SU-DHL-6 (cell line): ENCODE data around the gene DNAAF1.

Experiments
- H2AFZ ChIP-seq: fragments of 200-600 bp; sonication (generic); 2 replicates; pipeline ENCODE4 v1.6.1; 2014; ENCODE audit warnings: low read depth, mild to moderate bottlenecking, moderate library complexity, mixed read lengths, antibody characterized with exemption, low read length; ENCODE audit not compliant: severe bottlenecking
- H3F3A ChIP-seq: fragments of 200-600 bp; shearing (Covaris generic); 2 replicates; pipeline ENCODE4 v1.6.0; 2016; ENCODE audit warnings: antibody characterized with exemption, mild to moderate bottlenecking; ENCODE audit not compliant: insufficient read depth
- H3K27ac ChIP-seq: fragments of 200-600 bp; sonication (generic); 2 replicates; pipeline ENCODE4 v1.5.1; 2016; ENCODE audit warnings: low read depth, mild to moderate bottlenecking, low read length, moderate library complexity, mixed read lengths
- H3K27me3 ChIP-seq: fragments of 200-600 bp; sonication (generic), shearing (Covaris generic); 2 replicates; pipeline ENCODE4 v1.6.0; 2014; ENCODE audit warnings: mild to moderate bottlenecking, low read length
- H3K36me3 ChIP-seq: fragments of 200-600 bp; sonication (generic); 2 replicates; pipeline ENCODE4 v1.6.1; 2014; ENCODE audit warnings: mild to moderate bottlenecking, low read length, mixed read lengths
- H3K4me2 ChIP-seq: fragments of 300-600, 200-600 bp; shearing (Covaris generic), sonication (generic); 2 replicates; pipeline ENCODE4 v1.6.0; 2014; ENCODE audit warnings: low read length, low read depth, mild to moderate bottlenecking; ENCODE audit not compliant: poor library complexity, severe bottlenecking
- H3K4me3 ChIP-seq: fragments of 200-600 bp; sonication (generic); 2 replicates; pipeline ENCODE4 v1.5.1; 2014; ENCODE audit warnings: antibody characterized with exemption, low read length, mild to moderate bottlenecking, mixed read lengths; ENCODE audit not compliant: insufficient read depth, poor library complexity, severe bottlenecking
- H3K79me2 ChIP-seq: fragments of 200-600 bp; sonication (generic); 2 replicates; pipeline ENCODE4 v1.6.1; 2014; ENCODE audit warnings: mild to moderate bottlenecking, low read length, moderate library complexity; ENCODE audit not compliant: insufficient read depth
- H3K9ac ChIP-seq: fragments of 200-600 bp; sonication (generic); 2 replicates; pipeline ENCODE4 v1.7.0; 2014; ENCODE audit warnings: mild to moderate bottlenecking, low read length
- H3K9me2 ChIP-seq: fragments of 200-600 bp; sonication (generic); replicated peaks from 2 replicates; pipeline ENCODE4 v1.6.1; 2014; ENCODE audit warnings: low read length; ENCODE audit not compliant: insufficient read depth
- H3K9me3 ChIP-seq: fragments of 200-600 bp; sonication (generic); 2 replicates; pipeline ENCODE4 v1.6.1; 2014; ENCODE audit warnings: low read length, mixed read lengths; ENCODE audit not compliant: insufficient read depth
- H4K20me1 ChIP-seq: fragments of 200-600 bp; sonication (generic); 2 replicates; pipeline ENCODE4 v1.6.1; 2014; ENCODE audit warnings: low read depth, mild to moderate bottlenecking, antibody characterized with exemption, low read length, moderate library complexity, mixed read lengths
- CTCF ChIP-seq: fragments of 200-600 bp; sonication (generic); IDR thresholded peaks from one replicate; pipeline ENCODE4 v1.5.1; 2017; ENCODE audit warnings: antibody characterized with exemption, mild to moderate bottlenecking, low read length, moderate library complexity; ENCODE audit not compliant: insufficient read depth, poor library complexity, severe bottlenecking
- EZH2phosphoT487 ChIP-seq: fragments of 200-600 bp; sonication (generic), shearing (Covaris generic); conservative IDR thresholded peaks from 2 replicates; pipeline ENCODE4 v1.6.1; 2018; ENCODE audit warnings: mild to moderate bottlenecking, antibody characterized with exemption, low read length, moderate library complexity, mixed read lengths

DNAAF1 gene

GRCh38 chr16:84178892-84179611 lies 33.9 kb downstream of the DNAAF1 start:
- Histone ChIP-seq H3K27me3 (no peaks in the 10 kb centered on the region), H3K79me2 (no peaks in the 10 kb centered on the region), H3K27ac (no peak overlapping the region), H3F3A (no peaks in the 10 kb centered on the region), H3K9me3 (no peaks in the 10 kb centered on the region), H3K4me3 (no peak overlapping the region), H4K20me1 (no peaks in the 10 kb centered on the region), H3K9me2 (no peaks in the 10 kb centered on the region), H3K36me3 (no peaks in the 10 kb centered on the region), H3K4me2 (no peak overlapping the region), H3K9ac (no peak overlapping the region), H2AFZ (no peak overlapping the region)
- TF ChIP-seq EZH2phosphoT487, result no peak
- TF ChIP-seq CTCF, result no peak

DNA sequence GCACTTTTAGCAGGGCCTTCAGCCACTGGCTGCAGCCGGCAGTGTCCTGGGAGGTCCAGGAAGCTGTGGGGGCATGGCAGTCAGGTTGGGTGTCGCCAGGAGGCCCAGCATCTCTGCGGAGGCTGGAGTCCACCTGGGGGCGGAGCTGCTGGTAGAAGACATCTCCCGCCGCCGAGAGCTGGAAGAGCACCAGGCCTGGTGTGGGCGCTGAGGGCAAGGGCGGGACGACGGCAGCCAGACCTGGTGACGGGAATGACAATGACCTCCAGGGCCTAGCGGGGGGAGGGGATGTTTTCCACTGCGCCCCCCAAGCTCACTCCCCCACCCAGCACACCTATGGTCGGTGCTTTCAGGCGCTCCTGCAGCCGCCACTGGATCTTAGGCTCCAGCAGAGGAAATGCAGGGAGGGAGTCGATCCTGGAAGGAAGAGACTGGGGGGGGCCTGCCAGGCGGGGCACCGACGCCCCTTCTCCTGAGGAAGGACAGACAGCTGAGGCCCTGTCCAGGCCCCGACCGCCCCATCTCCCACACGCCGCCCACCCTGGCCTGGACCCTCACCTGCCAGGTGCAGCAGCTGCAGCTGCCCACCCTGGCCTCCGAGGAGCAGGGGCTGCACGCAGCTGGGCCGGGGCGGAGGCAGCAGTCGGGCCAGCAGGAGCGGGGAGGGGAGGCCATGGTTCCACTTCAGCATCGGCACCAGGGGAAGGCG lies 34.7 kb downstream of the DNAAF1 start:
- no peak overlapping the region for H3K4me3 ChIP-seq
- H3K4me2 ChIP-seq, result no peak overlapping the region
- H3K27me3 ChIP-seq, result no peaks in the 10 kb centered on the region
- no peak overlapping the region for H2AFZ ChIP-seq
- no peaks in the 10 kb centered on the region for H4K20me1 ChIP-seq
- no peaks in the 10 kb centered on the region for H3K36me3 ChIP-seq
- no peak overlapping the region for H3K9ac ChIP-seq
- H3K79me2 ChIP-seq, result peaks cover 4% of the 10 kb centered on the region
- TF ChIP-seq CTCF, result no peak
- TF ChIP-seq EZH2phosphoT487, result no peak
- H3K9me2 ChIP-seq, result no peaks in the 10 kb centered on the region
- H3F3A ChIP-seq, result no peaks in the 10 kb centered on the region
- no peak overlapping the region for H3K27ac ChIP-seq
- H3K9me3 ChIP-seq, result no peaks in the 10 kb centered on the region

GRCh38 chr16:84180519-84181140 lies 35.5 kb downstream of the DNAAF1 start:
- H3K9me2 ChIP-seq, result no peaks in the 10 kb centered on the region
- peaks cover 13% of the 10 kb centered on the region for H3K79me2 ChIP-seq
- H2AFZ ChIP-seq, result no peak overlapping the region
- H4K20me1 ChIP-seq, result no peaks in the 10 kb centered on the region
- H3K4me2 ChIP-seq, result no peak overlapping the region
- H3K9me3 ChIP-seq, result no peaks in the 10 kb centered on the region
- no peak overlapping the region for H3K9ac ChIP-seq
- H3K4me3 ChIP-seq, result no peak overlapping the region
- no peak overlapping the region for H3K27ac ChIP-seq
- H3K36me3 ChIP-seq, result no peaks in the 10 kb centered on the region
- no peaks in the 10 kb centered on the region for H3K27me3 ChIP-seq
- TF ChIP-seq EZH2phosphoT487, result no peak
- TF ChIP-seq CTCF, result no peak
- H3F3A ChIP-seq, result no peaks in the 10 kb centered on the region
